GM12891 (cell line): Measurements from ENCODE around the gene SLFN12. TPM values are rescaled to one million over a fixed set of nuclear protein-coding genes. Genes with fewer than 3 reads are reported as not detected.
A peak's percentile ranks its signal among the peaks of the same experiment; 100 is the strongest.
"Not testable (repeated sequence)": the region's sequence is repeated elsewhere in the genome, so short reads cannot be mapped to it uniquely, and the experiment has no call there.

Source experiments
- DNase-seq: peaks from one replicate; pipeline ENCODE4 v3.0.0; 2011; ENCODE audit warnings: low spot score; ENCODE audit not compliant: insufficient read length
- FAIRE-seq: peaks from 2 replicates; lab custom pipeline; 2011; peaks lifted over from hg19 to GRCh38; lab: Jason Lieb, UNC
- PAX5 ChIP-seq: IDR thresholded peaks from 2 replicates; pipeline ENCODE4 v1.6.1; 2011; ENCODE audit warnings: low read length, moderate library complexity, mild to moderate bottlenecking; ENCODE audit not compliant: insufficient read depth, severe bottlenecking
- POLR2A ChIP-seq: IDR thresholded peaks from 2 replicates; pipeline ENCODE4 v1.6.1; 2011; ENCODE audit warnings: low read depth, low read length, control low read depth
- POLR2AphosphoS5 ChIP-seq: IDR thresholded peaks from 2 replicates; pipeline ENCODE4 v1.6.1; 2011; ENCODE audit warnings: low read depth, low read length, control low read depth
- POU2F2 ChIP-seq: IDR thresholded peaks from 2 replicates; pipeline ENCODE4 v1.6.1; 2011; ENCODE audit warnings: low read depth, mild to moderate bottlenecking, control low read depth, low read length, moderate library complexity
- SPI1 ChIP-seq: IDR thresholded peaks from 2 replicates; pipeline ENCODE4 v1.6.1; 2011; ENCODE audit warnings: low read depth, low read length, control low read depth
- TAF1 ChIP-seq: IDR thresholded peaks from 2 replicates; pipeline ENCODE4 v1.6.1; 2011; ENCODE audit warnings: low read depth, low read length, control low read depth
- polyA plus RNA-seq: library from polyadenylated mRNA; unstranded; fragments of >200 nt; gene quantifications from one replicate; pipeline ENCODE4 v1.2.1, GENCODE V29; 2012; ENCODE audit warnings: low read depth, missing spikeins, inconsistent platforms; ENCODE audit not compliant: missing spikeins

The SLFN12 gene
- 7.9 TPM for polyA plus RNA-seq

- TF ChIP-seq POLR2A (peak; percentile 65; the same call in 1 of the 2 replicates), POLR2AphosphoS5 (no peak), SPI1 (no peak), POU2F2 (no peak), PAX5 (no peak), TAF1 (peak; percentile 20; the same call in 1 of the 2 replicates)
- DNase-seq (peak; percentile 19), FAIRE-seq (peak; percentile 98)
These were observed at the start of gene SLFN12 for GRCh38 chr17:35432176-35433074. Gene SLFN12 (minus strand): TSS chr17:35432500. CDS start chr17:35423028, 9,472 bp downstream.

DNA sequence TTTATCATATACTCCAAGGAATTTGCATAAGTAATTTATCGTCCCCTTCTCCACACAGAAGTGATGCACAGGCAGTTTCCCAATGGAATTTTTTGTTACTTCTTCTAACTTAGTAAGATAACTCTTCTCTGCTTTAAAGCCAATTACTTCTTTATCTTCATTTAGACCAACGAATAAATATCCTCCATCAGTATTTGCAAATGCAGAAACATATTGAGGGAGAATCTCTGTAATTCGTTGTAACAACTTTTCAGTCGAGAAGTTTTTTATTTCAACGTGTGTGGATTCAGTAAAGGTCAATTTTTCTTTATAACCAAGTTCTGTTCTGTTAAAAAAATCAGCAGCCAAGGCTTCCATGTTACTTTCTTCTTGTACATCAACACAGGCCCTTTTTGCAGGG is 47.0 kb upstream of the SLFN12 start:
- DNase-seq (no peak), FAIRE-seq (no peak)
- TF ChIP-seq POU2F2 = no peak
- no peak for TF ChIP-seq POLR2A
- no peak for TF ChIP-seq PAX5
- no peak for TF ChIP-seq TAF1
- no peak for TF ChIP-seq SPI1
- no peak for TF ChIP-seq POLR2AphosphoS5

DNA sequence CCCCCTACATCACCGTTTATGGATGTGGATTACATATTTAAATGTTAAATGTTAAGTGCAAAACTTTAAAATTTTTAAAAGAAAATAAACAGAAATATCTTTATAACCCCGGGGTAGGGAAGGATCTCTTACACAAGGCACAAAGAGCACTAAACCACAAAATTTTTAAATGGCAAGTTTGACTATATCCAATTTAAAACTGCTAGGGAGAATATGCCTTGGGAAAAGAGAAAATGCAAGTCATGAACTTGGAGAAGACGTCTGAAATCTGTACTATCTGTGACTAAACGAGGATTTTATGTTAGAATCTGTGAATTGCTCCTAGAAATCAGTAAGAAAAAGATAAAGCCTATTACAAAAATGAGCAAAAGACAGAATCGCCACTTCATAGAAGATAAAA is 44.9 kb upstream of the SLFN12 start:
- FAIRE-seq = no peak
- DNase-seq = no peak

GRCh38 chr17:35476283-35476820 is 44.1 kb upstream of the SLFN12 start:
- no peak for FAIRE-seq
- TF ChIP-seq POLR2A (no peak), SPI1 (no peak), TAF1 (no peak), POLR2AphosphoS5 (no peak), POU2F2 (no peak), PAX5 (no peak)

More for the DNA sequence above, 44.9 kb upstream of the SLFN12 start:
- TF ChIP-seq POU2F2 (no peak), POLR2A (no peak), PAX5 (no peak), POLR2AphosphoS5 (no peak), SPI1 (no peak), TAF1 (no peak)

DNA sequence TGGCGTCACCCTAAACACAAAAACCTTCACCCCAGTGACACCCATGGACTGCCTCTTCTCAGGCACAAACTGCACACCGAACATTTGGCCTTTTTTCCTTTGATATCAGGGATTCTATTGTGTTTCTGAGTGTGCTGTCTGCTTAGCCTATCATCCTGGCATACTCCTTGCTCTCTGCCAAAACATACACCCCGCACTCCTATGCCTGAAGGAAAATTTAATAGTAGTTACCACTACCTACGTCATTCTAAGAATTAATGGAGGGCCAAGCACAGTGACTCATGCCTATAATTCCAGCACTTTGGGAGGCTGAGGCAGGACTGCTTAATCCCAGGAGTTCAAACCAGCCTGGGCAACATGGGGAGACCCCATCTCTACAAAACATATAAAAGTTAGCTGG is 36.2 kb upstream of the SLFN12 start:
- no peak for FAIRE-seq

More at GRCh38 chr17:35476283-35476820, 44.1 kb upstream of the SLFN12 start:
- no peak for DNase-seq

GRCh38 chr17:35467824-35468223 is 35.5 kb upstream of the SLFN12 start:
- DNase-seq (no peak), FAIRE-seq (no peak)
- TF ChIP-seq SPI1 (no peak), POLR2A (no peak), TAF1 (no peak), POLR2AphosphoS5 (no peak), POU2F2 (no peak), PAX5 (no peak)

More for the DNA sequence above, 36.2 kb upstream of the SLFN12 start:
- TF ChIP-seq PAX5 (no peak), TAF1 (no peak), POLR2A (no peak), POU2F2 (no peak), POLR2AphosphoS5 (no peak), SPI1 (no peak)
- no peak for DNase-seq

DNA sequence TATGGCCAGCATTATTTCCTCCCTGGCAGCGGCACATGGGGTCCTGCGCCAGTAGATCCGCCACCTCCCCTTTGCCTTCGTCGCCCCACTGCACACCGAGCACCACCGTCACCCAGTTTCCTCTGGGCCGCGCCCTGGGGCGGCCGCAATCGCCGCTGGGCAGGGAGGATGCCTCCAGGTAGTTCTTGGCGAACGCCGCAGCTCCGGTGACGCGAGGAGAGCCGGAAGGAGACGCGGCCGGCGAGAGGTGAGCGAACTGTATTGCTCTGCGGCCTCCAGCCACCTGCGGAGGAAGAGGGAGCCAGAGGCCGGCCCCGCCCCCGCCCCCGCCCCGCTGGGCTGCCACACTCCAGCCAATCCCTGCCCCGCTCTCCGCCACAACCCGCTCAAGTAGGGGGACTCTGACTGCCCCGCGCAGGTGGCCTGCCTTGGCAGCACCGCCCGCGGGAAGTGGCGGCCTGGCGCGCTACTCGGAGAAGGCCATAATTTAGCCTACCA is 28.1 kb upstream of the SLFN12 start:
- DNase-seq = peak; percentile 78
- peak; percentile 80 for FAIRE-seq
- no peak for TF ChIP-seq POLR2AphosphoS5
- TF ChIP-seq POLR2A = no peak
- no peak for TF ChIP-seq POU2F2
- TF ChIP-seq TAF1 = no peak

DNA sequence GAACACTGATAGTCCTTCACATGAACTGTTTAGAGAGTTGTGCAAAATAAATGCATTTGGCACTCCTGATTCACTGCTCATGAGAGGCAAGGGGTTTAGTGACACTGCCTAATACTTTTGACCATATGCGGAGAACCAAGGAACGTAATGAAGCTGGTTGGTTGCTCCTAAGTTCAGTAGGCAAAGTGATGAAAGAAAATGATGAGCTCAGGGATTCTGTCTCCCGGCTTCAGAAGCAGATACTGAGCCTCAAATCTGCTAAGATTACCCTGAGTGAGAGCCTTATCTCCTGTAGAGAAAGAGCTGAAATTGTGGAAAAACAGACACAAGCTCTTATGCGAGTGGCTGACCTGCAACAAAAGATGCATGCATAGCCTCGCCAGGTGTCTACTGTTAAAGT is 21.7 kb upstream of the SLFN12 start:
- not testable (repeated sequence) for DNase-seq, FAIRE-seq

DNA sequence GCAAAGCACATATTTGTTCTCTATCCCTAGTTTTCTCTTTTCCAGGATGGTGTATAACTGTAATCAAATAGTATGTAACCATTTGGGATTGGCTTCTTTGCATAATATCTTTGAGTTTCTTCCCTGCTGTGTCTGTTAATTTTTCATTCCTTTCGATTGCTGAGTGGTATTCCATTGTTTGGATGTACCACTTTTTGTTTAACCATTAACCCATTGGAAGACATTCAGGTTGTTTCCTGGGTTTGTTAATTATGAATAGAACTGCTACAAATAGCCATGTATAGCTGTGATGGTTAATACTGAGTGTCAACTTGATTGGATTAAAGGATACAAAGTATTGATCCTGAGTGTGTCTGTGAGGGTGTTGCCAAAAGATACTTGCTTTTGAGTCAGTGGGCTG is 20.9 kb upstream of the SLFN12 start:
- FAIRE-seq (no peak), DNase-seq (no peak)
- no peak for TF ChIP-seq POLR2A
- TF ChIP-seq POLR2AphosphoS5 = no peak
- TF ChIP-seq PAX5 = no peak
